ENCODE data around the gene KIAA0513. TPM values are rescaled to one million over a fixed set of nuclear protein-coding genes. Genes with fewer than 3 reads are reported as not detected.

KIAA0513 gene
- total RNA-seq, 1 donor, result 26.3 TPM

GRCh38 chr16:85075236-85075924 is 47.8 kb downstream of the KIAA0513 start:
- TF ChIP-seq, protein P1, sequence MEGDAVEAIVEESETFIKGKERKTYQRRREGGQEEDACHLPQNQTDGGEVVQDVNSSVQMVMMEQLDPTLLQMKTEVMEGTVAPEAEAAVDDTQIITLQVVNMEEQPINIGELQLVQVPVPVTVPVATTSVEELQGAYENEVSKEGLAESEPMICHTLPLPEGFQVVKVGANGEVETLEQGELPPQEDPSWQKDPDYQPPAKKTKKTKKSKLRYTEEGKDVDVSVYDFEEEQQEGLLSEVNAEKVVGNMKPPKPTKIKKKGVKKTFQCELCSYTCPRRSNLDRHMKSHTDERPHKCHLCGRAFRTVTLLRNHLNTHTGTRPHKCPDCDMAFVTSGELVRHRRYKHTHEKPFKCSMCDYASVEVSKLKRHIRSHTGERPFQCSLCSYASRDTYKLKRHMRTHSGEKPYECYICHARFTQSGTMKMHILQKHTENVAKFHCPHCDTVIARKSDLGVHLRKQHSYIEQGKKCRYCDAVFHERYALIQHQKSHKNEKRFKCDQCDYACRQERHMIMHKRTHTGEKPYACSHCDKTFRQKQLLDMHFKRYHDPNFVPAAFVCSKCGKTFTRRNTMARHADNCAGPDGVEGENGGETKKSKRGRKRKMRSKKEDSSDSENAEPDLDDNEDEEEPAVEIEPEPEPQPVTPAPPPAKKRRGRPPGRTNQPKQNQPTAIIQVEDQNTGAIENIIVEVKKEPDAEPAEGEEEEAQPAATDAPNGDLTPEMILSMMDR (IDR thresholded peaks at IDR 0.05; ENCODE audit: insufficient read depth, low read depth, low read length), result no peak
- no peak for DNase-seq (ENCODE audit: low read depth)
- H3K4me3 ChIP-seq (ENCODE audit: low read depth, low read length), result no peak overlapping the region

DNA sequence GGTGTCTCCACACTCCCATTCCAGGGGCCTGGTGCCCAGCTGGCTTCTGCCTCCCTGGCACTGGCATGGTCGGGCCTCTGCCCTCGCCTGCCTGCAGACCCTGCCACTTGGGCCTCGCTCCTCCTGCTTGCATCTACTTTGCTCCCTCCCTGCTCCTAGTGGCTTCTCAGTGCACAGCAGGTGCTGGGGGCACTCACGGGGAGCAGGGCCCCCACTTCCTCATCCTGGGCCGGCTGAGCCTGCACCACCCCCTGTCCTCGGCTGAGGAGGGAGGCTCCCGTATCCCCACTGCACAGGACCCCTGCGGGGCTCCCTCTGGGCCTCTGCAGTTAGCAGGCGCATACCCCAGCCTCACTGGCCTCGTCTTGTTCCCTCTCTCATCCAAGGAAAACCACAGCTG is 49.4 kb downstream of the KIAA0513 start:
- no peak overlapping the region for H3K4me3 ChIP-seq (ENCODE audit: low read depth, low read length)
- DNase-seq (ENCODE audit: low read depth), result no peak
- TF ChIP-seq, protein P1 (IDR thresholded peaks at IDR 0.05; ENCODE audit: insufficient read depth, low read depth, low read length), result no peak

DNA sequence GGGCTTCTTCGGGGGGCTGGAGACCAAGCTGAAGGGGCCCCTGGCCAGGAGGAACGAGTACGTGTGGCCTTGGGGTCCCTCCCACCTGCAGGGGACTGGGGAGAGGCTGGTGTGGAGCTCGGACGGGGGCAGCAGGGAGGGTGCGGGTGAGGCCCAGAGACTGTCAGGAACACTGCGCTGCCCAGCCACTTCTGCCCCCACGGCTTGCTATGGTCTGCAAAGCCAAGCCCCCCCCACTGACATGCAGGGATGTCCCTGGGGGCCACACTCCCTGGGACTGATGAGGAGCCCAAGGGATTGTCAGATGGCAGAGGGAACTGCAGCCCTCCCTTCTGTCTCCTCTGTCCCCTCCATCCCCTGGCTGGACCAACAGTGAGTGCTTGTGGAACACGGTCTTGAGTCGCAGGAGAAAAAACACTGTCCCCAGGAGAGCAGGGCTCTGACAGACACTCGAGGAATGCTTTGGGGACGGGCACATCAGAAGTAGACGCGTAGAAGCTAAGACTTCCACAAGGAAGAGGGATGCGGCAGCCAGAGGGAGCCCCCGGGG is 50.1 kb downstream of the KIAA0513 start:
- DNase-seq (ENCODE audit: low read depth), result no peak
- H3K4me3 ChIP-seq (ENCODE audit: low read depth, low read length), result no peak overlapping the region
- TF ChIP-seq, protein P1 (IDR thresholded peaks at IDR 0.05; ENCODE audit: insufficient read depth, low read depth, low read length), result no peak

GRCh38 chr16:85078226-85078625 is 50.6 kb downstream of the KIAA0513 start:
- TF ChIP-seq, protein P1 (IDR thresholded peaks at IDR 0.05; ENCODE audit: insufficient read depth, low read depth, low read length), result no peak
- no peak overlapping the region for H3K4me3 ChIP-seq (ENCODE audit: low read depth, low read length)
- no peak for DNase-seq (ENCODE audit: low read depth)

- no peak for DNase-seq (ENCODE audit: low read depth)
- H3K4me3 ChIP-seq (ENCODE audit: low read depth, low read length), result no peak overlapping the region
- TF ChIP-seq, protein P1 (IDR thresholded peaks at IDR 0.05; ENCODE audit: insufficient read depth, low read depth, low read length), result no peak
Measured at GRCh38 chr16:85078952-85079351, 51.4 kb downstream of the KIAA0513 start.

- TF ChIP-seq, protein P1 (IDR thresholded peaks at IDR 0.05; ENCODE audit: insufficient read depth, low read depth, low read length), result no peak
- H3K4me3 ChIP-seq (ENCODE audit: low read depth, low read length), result no peak overlapping the region
- no peak for DNase-seq (ENCODE audit: low read depth)
Measured at GRCh38 chr16:85079785-85080570, 52.4 kb downstream of the KIAA0513 start.

All from fibroblast of villous mesenchyme (primary cell).